Calu3 (cell line): ENCODE measurements around the gene SERPINE3. TPM values are rescaled to one million over a fixed set of nuclear protein-coding genes. Genes with fewer than 3 reads are reported as not detected.

Experiments used
- BruUV-seq: library from RNA; stranded (reverse); fragments of 400-500 nt; replicated peaks from 2 replicates; lab custom pipeline; 2021; lab: Mats Ljungman, UMichigan
- CTCF ChIA-PET: fragments of 300-600 bp; sonication (Branson Sonifier 250); formaldehyde crosslinking; loops from one replicate; lab custom pipeline; 2022; ENCODE audit warnings: antibody characterized with exemption; lab: Charles Lee
- DNase-seq: peaks from one replicate; pipeline ENCODE4 v3.0.0; 2022
- H3K27ac Mint-ChIP-seq: one replicate; pipeline ENCODE4 v1.8.0; 2022; ENCODE audit warnings: mixed read lengths; ENCODE audit not compliant: unreplicated experiment
- H3K27me3 Mint-ChIP-seq: one replicate; pipeline ENCODE4 v1.8.0; 2022; ENCODE audit warnings: mixed read lengths; ENCODE audit not compliant: unreplicated experiment
- H3K36me3 Mint-ChIP-seq: one replicate; pipeline ENCODE4 v1.8.0; 2022; ENCODE audit warnings: mild to moderate bottlenecking, moderate library complexity, mixed read lengths; ENCODE audit not compliant: insufficient read depth, unreplicated experiment
- H3K4me1 Mint-ChIP-seq: one replicate; pipeline ENCODE4 v1.8.0; 2022; ENCODE audit warnings: mild to moderate bottlenecking, low read depth, mixed read lengths; ENCODE audit not compliant: unreplicated experiment
- H3K4me3 Mint-ChIP-seq: one replicate; pipeline ENCODE4 v1.8.0; 2022; ENCODE audit warnings: mild to moderate bottlenecking, low read depth, moderate library complexity, mixed read lengths; ENCODE audit not compliant: unreplicated experiment
- H3K9me3 Mint-ChIP-seq: one replicate; pipeline ENCODE4 v1.8.0; 2022; ENCODE audit warnings: low read depth, mixed read lengths; ENCODE audit not compliant: unreplicated experiment
- intact Hi-C: fragments of 100-400 bp; cut with micrococcal nuclease; formaldehyde crosslinking; loops from one replicate; pipeline ENCODE4 v1.10.0; 2022; ENCODE audit not compliant: unreplicated experiment
- total RNA-seq: library from RNA; stranded (reverse); gene quantifications from 2 replicates; pipeline ENCODE4 v1.2.3, GENCODE V29; 2022
- TF ChIP-seq, protein P1 (sequence below): fragments of 200-600 bp; IDR thresholded peaks from one replicate; pipeline ENCODE4 v1.8.0; 2022; ENCODE audit warnings: antibody characterized with exemption; ENCODE audit not compliant: unreplicated experiment

The SERPINE3 gene
- total RNA-seq, 1 experiment from 2014 or later = not detected

DNA sequence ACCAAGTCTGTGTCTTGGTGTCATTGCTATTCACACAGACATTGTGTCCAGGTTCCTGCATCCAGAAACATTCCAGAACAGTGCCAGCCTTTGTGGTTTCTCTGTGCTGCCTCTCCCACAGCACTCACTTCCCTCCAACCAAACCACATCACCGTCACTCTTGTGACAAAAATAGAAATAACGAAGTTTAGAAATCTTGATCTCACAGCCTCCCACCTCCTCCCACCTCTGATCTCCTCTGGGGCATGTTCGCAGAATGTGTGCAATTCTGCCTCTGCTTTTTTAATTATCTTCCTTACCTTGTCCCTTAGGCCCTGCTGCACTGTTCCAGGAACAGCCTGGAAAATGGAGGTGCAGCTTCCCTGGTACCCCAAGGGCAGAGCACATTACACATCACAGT, 8.7 kb upstream of the SERPINE3 start:
- no TSS peak for BruUV-seq
- DNase-seq = no peak
- no peak overlapping the region for H3K4me3 Mint-ChIP-seq
- no peaks in the 10 kb centered on the region for H3K4me1 Mint-ChIP-seq
- no peak overlapping the region for H3K27ac Mint-ChIP-seq
- CTCF ChIA-PET = no interaction called here
- H3K9me3 Mint-ChIP-seq = no peaks in the 10 kb centered on the region
- TF ChIP-seq, protein P1, sequence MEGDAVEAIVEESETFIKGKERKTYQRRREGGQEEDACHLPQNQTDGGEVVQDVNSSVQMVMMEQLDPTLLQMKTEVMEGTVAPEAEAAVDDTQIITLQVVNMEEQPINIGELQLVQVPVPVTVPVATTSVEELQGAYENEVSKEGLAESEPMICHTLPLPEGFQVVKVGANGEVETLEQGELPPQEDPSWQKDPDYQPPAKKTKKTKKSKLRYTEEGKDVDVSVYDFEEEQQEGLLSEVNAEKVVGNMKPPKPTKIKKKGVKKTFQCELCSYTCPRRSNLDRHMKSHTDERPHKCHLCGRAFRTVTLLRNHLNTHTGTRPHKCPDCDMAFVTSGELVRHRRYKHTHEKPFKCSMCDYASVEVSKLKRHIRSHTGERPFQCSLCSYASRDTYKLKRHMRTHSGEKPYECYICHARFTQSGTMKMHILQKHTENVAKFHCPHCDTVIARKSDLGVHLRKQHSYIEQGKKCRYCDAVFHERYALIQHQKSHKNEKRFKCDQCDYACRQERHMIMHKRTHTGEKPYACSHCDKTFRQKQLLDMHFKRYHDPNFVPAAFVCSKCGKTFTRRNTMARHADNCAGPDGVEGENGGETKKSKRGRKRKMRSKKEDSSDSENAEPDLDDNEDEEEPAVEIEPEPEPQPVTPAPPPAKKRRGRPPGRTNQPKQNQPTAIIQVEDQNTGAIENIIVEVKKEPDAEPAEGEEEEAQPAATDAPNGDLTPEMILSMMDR = no peak
- no peaks in the 10 kb centered on the region for H3K36me3 Mint-ChIP-seq
- intact Hi-C loops = no loop called here
- no peaks in the 10 kb centered on the region for H3K27me3 Mint-ChIP-seq

DNA sequence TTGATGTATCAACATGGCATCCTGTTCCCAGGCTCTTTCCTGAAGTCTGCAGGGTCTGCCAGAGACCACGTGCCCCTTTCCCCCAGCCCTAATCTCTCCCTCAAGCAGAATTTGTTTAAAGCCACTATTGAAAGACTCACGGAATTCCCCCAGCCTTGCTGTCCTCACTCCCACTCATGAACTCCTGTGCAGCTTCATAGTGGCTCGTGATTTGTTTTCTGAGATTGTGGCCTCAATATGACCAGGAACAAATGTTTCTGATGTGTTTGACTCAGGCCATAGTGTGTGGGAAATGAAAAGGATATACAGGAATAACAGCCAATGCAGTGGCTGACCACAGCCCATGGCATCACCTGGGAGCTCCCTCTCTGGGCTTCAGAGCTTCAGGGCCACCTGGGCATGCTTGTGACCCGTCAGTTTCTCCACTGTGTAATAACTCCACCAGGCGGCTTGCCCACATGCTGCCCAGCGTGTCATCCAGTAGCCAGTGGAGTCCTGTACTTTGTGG, 8.1 kb upstream of the SERPINE3 start:
- no peak for DNase-seq
- Mint-ChIP-seq H3K36me3 (no peaks in the 10 kb centered on the region), H3K27ac (no peak overlapping the region), H3K4me3 (no peak overlapping the region), H3K9me3 (no peaks in the 10 kb centered on the region), H3K27me3 (no peaks in the 10 kb centered on the region), H3K4me1 (no peaks in the 10 kb centered on the region)
- intact Hi-C loops = no loop called here
- CTCF ChIA-PET = no interaction called here
- TF ChIP-seq, protein P1 = no peak
- BruUV-seq = no TSS peak

DNA sequence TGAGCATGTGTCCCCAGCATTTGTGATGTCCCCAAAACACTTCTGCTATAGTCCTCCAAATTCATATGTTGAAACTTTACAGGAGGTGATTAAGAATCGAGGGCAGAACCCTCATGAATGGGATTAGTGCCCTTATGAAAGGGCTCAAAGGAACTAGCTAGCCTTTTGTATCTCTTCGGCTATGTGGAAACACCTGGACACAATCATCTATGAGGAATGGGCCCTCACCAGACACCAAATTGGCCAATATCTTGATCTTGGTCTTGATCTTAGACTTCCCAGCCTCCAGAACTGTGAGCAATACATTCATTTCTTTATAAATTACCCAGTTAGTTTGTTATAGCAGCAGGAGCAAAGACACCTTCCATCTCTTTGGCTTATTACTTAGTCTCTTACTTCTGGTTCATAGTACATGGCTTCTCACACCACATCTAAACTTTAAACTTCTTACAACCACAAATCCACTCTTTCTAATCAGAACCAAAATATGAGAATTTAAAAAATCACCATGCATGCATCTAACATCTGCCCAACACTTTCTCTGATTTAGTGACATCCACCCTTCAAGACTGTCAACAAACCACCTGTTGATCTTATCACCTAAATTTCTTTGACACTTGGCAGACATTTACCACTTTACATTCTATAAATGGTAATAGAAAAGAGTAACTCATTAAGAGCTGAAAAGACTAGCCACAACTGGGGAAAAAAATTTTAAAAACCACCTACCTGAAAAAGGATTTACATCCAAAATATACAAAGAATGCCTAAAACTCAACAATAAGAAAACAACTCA, 6.7 kb upstream of the SERPINE3 start:
- TF ChIP-seq, protein P1 = no peak
- Mint-ChIP-seq H3K27me3 (no peaks in the 10 kb centered on the region), H3K4me3 (no peak overlapping the region), H3K27ac (no peak overlapping the region), H3K4me1 (no peaks in the 10 kb centered on the region), H3K9me3 (no peaks in the 10 kb centered on the region), H3K36me3 (no peaks in the 10 kb centered on the region)
- intact Hi-C loops = no loop called here
- no TSS peak for BruUV-seq
- CTCF ChIA-PET = no interaction called here
- no peak for DNase-seq

DNA sequence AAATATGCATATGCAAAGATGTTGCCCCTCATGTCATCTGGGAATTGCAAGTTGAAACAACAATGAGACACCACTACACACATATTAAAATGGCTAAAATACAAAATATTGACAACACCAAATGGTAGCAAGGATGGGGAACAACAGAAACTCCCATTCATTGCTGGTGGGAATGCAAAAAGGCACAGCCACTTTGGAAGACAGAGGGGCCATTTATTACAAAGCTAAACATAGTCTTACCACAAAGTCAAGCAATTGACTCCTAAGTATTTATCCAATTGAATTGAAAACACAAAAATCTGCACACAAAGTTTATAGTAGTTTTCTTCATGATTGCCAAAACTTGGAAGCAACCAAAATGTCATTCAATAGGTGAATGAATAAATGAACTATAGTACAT, 6.1 kb upstream of the SERPINE3 start:
- H3K36me3 Mint-ChIP-seq = no peaks in the 10 kb centered on the region
- BruUV-seq = no TSS peak
- intact Hi-C loops = no loop called here

More for the DNA sequence above, 6.1 kb upstream of the SERPINE3 start:
- Mint-ChIP-seq H3K9me3 (no peaks in the 10 kb centered on the region), H3K27me3 (no peaks in the 10 kb centered on the region), H3K4me3 (no peak overlapping the region), H3K27ac (no peak overlapping the region), H3K4me1 (no peaks in the 10 kb centered on the region)
- CTCF ChIA-PET = interaction anchor here (0.7 kb wide), 1 partner anchor 8 kb away, joined by 3 read pairs; no protein-coding TSS in a partner anchor
- no peak for DNase-seq
- TF ChIP-seq, protein P1 = no peak
